Choroid plexus epithelial cell (primary cell): ENCODE data around the gene SUB1.

Experiments used
- DNase-seq: peaks from one replicate; pipeline ENCODE4 v3.0.0-alpha.2; 2010; ENCODE audit warnings: low read depth
- H3K4me3 ChIP-seq: 2 replicates; pipeline ENCODE4 v1.5.1; 2011; ENCODE audit warnings: low read depth, mild to moderate bottlenecking, control low read depth, low read length, moderate library complexity
- TF ChIP-seq, protein P1 (sequence below): conservative IDR thresholded peaks from 2 replicates; pipeline ENCODE4 v1.5.1; 2011; ENCODE audit warnings: low read depth, mild to moderate bottlenecking, control low read depth, inconsistent platforms, low read length, moderate library complexity

The SUB1 gene

DNA sequence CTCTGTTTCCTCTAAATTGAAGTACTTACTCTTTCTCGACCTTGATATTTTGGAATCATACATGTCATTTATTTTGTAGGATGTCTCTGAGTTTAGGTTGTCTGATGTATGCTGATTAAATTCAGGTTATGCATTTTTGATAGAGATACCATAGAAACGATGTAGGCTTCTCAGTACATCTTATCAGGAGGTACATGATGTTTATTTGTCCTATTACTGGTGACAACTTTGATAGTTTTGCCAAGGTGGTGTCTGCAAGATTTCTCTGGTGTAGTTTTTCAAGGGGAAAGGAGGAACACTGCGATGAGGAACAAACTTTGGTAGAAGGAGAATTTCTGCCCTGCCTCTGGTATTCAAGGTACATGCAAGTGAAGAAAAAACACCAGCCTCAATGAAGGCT lies 29.9 kb downstream of the SUB1 start:
- H3K4me3 ChIP-seq: no peak overlapping the region
- TF ChIP-seq, protein P1, sequence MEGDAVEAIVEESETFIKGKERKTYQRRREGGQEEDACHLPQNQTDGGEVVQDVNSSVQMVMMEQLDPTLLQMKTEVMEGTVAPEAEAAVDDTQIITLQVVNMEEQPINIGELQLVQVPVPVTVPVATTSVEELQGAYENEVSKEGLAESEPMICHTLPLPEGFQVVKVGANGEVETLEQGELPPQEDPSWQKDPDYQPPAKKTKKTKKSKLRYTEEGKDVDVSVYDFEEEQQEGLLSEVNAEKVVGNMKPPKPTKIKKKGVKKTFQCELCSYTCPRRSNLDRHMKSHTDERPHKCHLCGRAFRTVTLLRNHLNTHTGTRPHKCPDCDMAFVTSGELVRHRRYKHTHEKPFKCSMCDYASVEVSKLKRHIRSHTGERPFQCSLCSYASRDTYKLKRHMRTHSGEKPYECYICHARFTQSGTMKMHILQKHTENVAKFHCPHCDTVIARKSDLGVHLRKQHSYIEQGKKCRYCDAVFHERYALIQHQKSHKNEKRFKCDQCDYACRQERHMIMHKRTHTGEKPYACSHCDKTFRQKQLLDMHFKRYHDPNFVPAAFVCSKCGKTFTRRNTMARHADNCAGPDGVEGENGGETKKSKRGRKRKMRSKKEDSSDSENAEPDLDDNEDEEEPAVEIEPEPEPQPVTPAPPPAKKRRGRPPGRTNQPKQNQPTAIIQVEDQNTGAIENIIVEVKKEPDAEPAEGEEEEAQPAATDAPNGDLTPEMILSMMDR: no peak
- no peak for DNase-seq

DNA sequence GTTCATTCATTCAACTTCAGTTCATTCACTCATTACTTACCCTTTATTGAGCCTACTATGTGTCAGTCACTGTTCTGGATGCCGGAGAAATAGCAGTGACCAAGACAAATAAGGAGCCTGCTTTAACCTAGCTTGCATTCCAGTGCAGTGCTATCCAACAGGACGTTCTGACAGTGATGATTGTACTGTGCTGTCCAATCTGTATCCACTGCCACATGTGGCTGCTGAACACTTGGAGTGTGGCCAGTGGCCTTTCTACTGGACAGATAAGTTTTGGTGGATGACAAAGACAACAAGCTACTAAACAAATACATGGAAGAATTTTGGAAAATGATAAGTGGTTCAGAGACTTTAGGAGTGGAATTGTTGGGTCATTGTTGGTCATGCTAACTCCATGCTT lies 33.6 kb downstream of the SUB1 start:
- H3K4me3 ChIP-seq: no peak overlapping the region
- no peak for DNase-seq
- TF ChIP-seq, protein P1: no peak

DNA sequence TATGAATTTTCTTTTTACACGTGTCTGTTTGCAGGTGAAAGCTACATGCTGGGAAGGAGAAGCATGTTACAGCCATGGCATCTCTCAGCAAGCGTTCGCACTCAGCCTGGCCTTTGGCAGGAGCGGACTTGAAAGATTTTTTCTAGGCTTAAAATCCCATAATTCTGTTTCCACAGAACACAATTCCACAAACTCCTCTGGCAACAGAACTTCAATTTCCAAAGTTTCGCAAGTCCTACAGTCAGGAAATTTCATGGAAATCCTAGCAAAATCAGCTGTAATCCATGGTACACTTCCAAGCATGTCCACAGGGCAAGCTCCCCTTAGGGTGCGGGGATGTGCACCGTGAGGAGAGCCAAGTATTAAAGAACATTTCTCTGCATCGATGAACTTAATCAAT lies 35.9 kb downstream of the SUB1 start:
- DNase-seq: no peak
- H3K4me3 ChIP-seq: no peak overlapping the region
- TF ChIP-seq, protein P1: no peak

DNA sequence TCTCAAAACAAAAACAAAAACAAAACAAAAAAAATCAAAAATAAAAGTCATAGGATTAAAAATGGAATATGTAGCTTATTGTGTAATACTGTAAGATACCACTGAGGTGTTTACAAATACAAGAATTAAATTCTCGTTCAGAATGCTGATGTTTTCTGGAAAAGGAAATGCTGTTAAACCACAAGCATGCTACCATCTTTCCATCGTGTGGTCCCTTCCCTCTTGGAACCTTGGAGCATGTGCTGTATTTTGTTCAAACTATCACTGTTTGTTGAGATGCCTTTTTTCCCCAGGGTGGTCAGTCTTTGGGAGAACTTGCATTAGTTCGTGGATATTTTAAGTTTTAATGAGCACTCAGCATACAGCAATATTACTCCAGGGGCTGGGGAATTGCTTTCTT lies 39.7 kb downstream of the SUB1 start:
- DNase-seq: peak; percentile 61
- H3K4me3 ChIP-seq: no peak overlapping the region
- TF ChIP-seq, protein P1: no peak

DNA sequence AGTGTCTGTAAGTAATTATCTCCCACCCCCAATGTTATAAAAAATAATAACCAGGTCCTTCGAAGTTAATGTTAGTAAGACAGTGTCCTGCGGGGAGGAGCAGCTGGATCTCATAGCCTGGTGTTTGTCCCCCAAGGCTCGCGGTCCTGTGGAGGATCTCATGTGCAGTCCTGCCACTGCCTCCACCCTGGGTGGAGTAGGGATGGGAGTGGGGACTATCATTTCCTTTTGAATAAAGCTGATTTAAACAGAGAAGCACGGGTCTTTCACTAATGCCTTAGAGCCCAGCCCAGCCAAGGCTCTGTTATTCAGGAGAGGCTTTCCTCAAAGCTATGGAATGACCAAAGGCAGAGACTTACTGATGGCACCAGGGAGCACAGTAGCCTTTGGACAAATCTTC lies 40.2 kb downstream of the SUB1 start:
- TF ChIP-seq, protein P1: no peak
- no peak for DNase-seq
- H3K4me3 ChIP-seq: no peak overlapping the region

DNA sequence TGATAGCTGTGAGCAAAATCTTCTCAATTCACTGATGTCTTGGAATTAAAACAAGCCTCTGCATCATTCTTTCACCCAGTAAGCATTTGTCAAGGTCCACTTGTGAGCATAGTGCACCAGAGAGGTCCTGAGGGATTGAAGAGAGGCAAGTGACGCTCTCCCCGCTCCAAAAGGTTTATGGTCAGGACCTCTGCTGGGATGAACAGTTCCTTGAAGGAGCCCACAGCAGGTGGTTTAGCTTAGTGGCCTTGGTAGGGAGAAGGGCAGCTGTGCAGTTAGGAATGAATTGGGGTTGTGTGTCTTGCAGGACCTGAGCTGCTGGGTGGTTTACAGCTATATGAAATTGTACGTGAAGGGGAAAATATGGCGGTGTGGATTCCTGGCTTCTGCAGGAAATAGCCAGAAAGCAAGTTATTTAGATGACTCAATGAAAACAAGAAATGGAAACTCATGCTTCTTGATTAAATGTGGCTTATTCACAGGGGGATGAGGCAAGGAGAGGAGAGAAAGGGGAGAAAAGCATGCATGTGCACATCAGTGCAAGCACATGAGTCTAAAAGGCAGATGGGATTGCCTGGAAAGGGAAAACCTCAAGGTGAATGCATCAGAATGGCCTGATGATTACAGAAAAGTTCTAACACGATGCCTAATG lies 42.0 kb downstream of the SUB1 start:
- peak; percentile 39 for DNase-seq
- TF ChIP-seq, protein P1: no peak
- no peak overlapping the region for H3K4me3 ChIP-seq
